Upper lobe of left lung (tissue), 6 donors: Measurements from ENCODE around the gene CLSTN3. TPM values are rescaled to one million over a fixed set of nuclear protein-coding genes. Genes with fewer than 3 reads are reported as not detected.

Experiments
- ATAC-seq, 2 donors: fragments of 200-7000 bp; cut with Tn5 transposase; one replicate each; pipeline ENCODE4 v1.9.1; 2022; ENCODE audit warnings: mild to moderate bottlenecking in 2 of 2, moderate library complexity in 2 of 2; ENCODE audit not compliant: low FRiP score in 2 of 2
- DNase-seq, 2 donors: peaks; one replicate each; pipeline ENCODE4 v3.0.0-alpha.2; 2019 to 2020
- H3K27ac ChIP-seq, 4 donors: fragments of 200-600 bp; sonication (generic); one replicate each; pipeline ENCODE4 v1.5.1; 2016 to 2019
- H3K27me3 ChIP-seq, 4 donors: fragments of 200-600 bp; sonication (generic); one replicate each; pipeline ENCODE4 v1.5.1; 2017 to 2019
- H3K36me3 ChIP-seq, 4 donors: fragments of 200-600 bp; sonication (generic); one replicate each; pipeline ENCODE4 v1.5.1; 2016 to 2019
- H3K4me1 ChIP-seq, 4 donors: fragments of 200-600 bp; sonication (generic); one replicate each; pipeline ENCODE4 v1.5.1; 2018 to 2019
- H3K4me3 ChIP-seq, 4 donors: fragments of 200-600 bp; sonication (generic); one replicate each; pipeline ENCODE4 v1.5.1; 2017 to 2019; ENCODE audit warnings: mild to moderate bottlenecking in 2 of 4, moderate library complexity in 1 of 4
- H3K9me3 ChIP-seq, 4 donors: fragments of 200-600 bp; sonication (generic); one replicate each; pipeline ENCODE4 v1.5.1; 2018 to 2019
- CTCF ChIP-seq, 6 experiments: fragments of 450-650 bp in 4 of 6; fragments of 200-600 bp in 2 of 6; sonication (generic) in 2 of 6; IDR thresholded peaks; one replicate each; pipeline ENCODE4 v1.5.1; 2016 to 2019; ENCODE audit warnings: antibody characterized with exemption in 6 of 6
- EP300 ChIP-seq, 4 donors: sonication (generic); formaldehyde crosslinking; IDR thresholded peaks; one replicate each; pipeline ENCODE4 v1.5.1; 2017; ENCODE audit warnings: antibody characterized with exemption in 4 of 4, control low read depth in 2 of 4
- POLR2A ChIP-seq, 4 donors: fragments of 450-650 bp; IDR thresholded peaks; one replicate each; pipeline ENCODE4 v1.5.1; 2016 to 2017; ENCODE audit warnings: antibody characterized with exemption in 4 of 4, mild to moderate bottlenecking in 2 of 4
- POLR2AphosphoS5 ChIP-seq, 2 donors: sonication (generic); formaldehyde crosslinking; IDR thresholded peaks; one replicate each; pipeline ENCODE4 v1.5.1; 2017; ENCODE audit warnings: antibody characterized with exemption in 2 of 2
- WGBS, 2 donors: methylation state at CpG; one replicate each; pipeline ENCODE4 v1.1.5; 2017 to 2018; 5-methylcytosine and 5-hydroxymethylcytosine counted together
- small RNA-seq, 4 donors: library from RNA; depleted of rRNA; stranded (forward); fragments of <200 nt; gene quantifications; one replicate each; pipeline ENCODE3, GENCODE V24; 2016
- total RNA-seq, 6 donors: library from RNA; depleted of rRNA in 4 of 6; stranded (reverse); fragments of >200 nt in 4 of 6; gene quantifications; one replicate each; pipeline versions ENCODE4 v1.1.0 to v1.2.1, GENCODE V29; 2016 to 2021
- donor health status: DM: no; HTN: no; CAD: no; lungs with moderate emphysema.
- donor health status: DM: no; HTN: yes; CAD: no; lungs with severe emphysema.

The CLSTN3 gene
- total RNA-seq, 6 donors from 2014 or later = 14.4 to 111 (median 39.0) TPM

- DNase-seq (no peak), ATAC-seq (no peak)
- no peaks in the 10 kb centered on the region for H3K27me3 ChIP-seq
- no peak overlapping the region for H3K27ac ChIP-seq
- no peaks in the 10 kb centered on the region for H3K4me1 ChIP-seq
- TF ChIP-seq CTCF (IDR thresholded peaks at IDR 0.05) (no peak), POLR2AphosphoS5 (IDR thresholded peaks at IDR 0.05) (no peak), POLR2A (IDR thresholded peaks at IDR 0.05) (no peak), EP300 (IDR thresholded peaks at IDR 0.05) (no peak)
- no peak overlapping the region for H3K4me3 ChIP-seq
- H3K9me3 ChIP-seq = no peaks in the 10 kb centered on the region
- peaks cover 32 to 79% (median 60%) of the 10 kb centered on the region in 4 donors for H3K36me3 ChIP-seq
Observed at GRCh38 chr12:7205091-7205490, 74.9 kb downstream of the CLSTN3 start.

GRCh38 chr12:7206691-7207090 lies 76.5 kb downstream of the CLSTN3 start:
- Histone ChIP-seq H3K27me3 (no peaks in the 10 kb centered on the region), H3K36me3 (peaks cover 34 to 90% (median 70%) of the 10 kb centered on the region in 4 donors)
- 90 to 91% methylated on average over 3 of the region's 3 CpGs for WGBS, 2 donors

GRCh38 chr12:7207866-7208625 lies 77.9 kb downstream of the CLSTN3 start:
- TF ChIP-seq CTCF (IDR thresholded peaks at IDR 0.05) (no peak), EP300 (IDR thresholded peaks at IDR 0.05) (no peak), POLR2A (IDR thresholded peaks at IDR 0.05) (no peak), POLR2AphosphoS5 (IDR thresholded peaks at IDR 0.05) (no peak)
- no peak for ATAC-seq
- H3K4me1 ChIP-seq = no peaks in the 10 kb centered on the region
- no peak overlapping the region for H3K4me3 ChIP-seq
- no peaks in the 10 kb centered on the region for H3K27me3 ChIP-seq
- no peak for DNase-seq
- WGBS, 2 donors = 88 to 93% methylated on average over 5 to 9 of the region's 10 CpGs
- H3K27ac ChIP-seq = no peak overlapping the region
- H3K36me3 ChIP-seq = peaks cover 20 to 86% (median 60%) of the 10 kb centered on the region in 4 donors
- H3K9me3 ChIP-seq = peaks cover 0 to 3% (median 0%) of the 10 kb centered on the region in 4 donors

More at GRCh38 chr12:7206691-7207090, 76.5 kb downstream of the CLSTN3 start:
- no peak for TF ChIP-seq POLR2A (IDR thresholded peaks at IDR 0.05)
- no peak for TF ChIP-seq CTCF (IDR thresholded peaks at IDR 0.05)
- TF ChIP-seq EP300 (IDR thresholded peaks at IDR 0.05) = no peak
- no peak for DNase-seq
- Histone ChIP-seq H3K27ac (no peak overlapping the region), H3K4me3 (no peak overlapping the region), H3K9me3 (no peaks in the 10 kb centered on the region), H3K4me1 (no peaks in the 10 kb centered on the region)
- ATAC-seq = no peak

Small RNA genes lying within 50 kb of the gene (small RNA-seq; reads per million reads assigned to genes)
- gene RNU6-485P = 0 reads per million in 4 donors

Other genes with a start within 250 kb of the CLSTN3 start
- 10 to 100 TPM; 12.0 to 83.2 (median 29.1) TPM for gene LRRC23, start 225.5 kb upstream of the CLSTN3 start, total RNA-seq
- 10 to 100 TPM; 33.4 to 44.0 (median 40.7) TPM for gene ENO2, start 215.8 kb upstream of the CLSTN3 start, total RNA-seq
- gene ATN1, start 202.4 kb upstream of the CLSTN3 start, total RNA-seq = 100 to 1,000 TPM in 4 of 6 donors, 10 to 100 TPM in 2; 74.7 to 321 (median 133) TPM
- gene RNU7-1, start 186.6 kb upstream of the CLSTN3 start, total RNA-seq = not detected
- gene C12orf57, start 186.3 kb upstream of the CLSTN3 start, total RNA-seq = 100 to 1,000 TPM in 5 of 6 donors, 10 to 100 TPM in 1; 83.8 to 291 (median 179) TPM
- gene PTPN6, start 179.0 kb upstream of the CLSTN3 start, total RNA-seq = 100 to 1,000 TPM in 4 of 6 donors, 10 to 100 TPM in 2; 56.3 to 215 (median 114) TPM
- 100 to 1,000 TPM; 101 to 196 (median 140) TPM for gene PHB2, start 159.7 kb upstream of the CLSTN3 start, total RNA-seq
- gene EMG1, start 159.5 kb upstream of the CLSTN3 start, total RNA-seq = 10 to 100 TPM; 30.4 to 47.4 (median 38.3) TPM
- gene LPCAT3, start 111.9 kb upstream of the CLSTN3 start, total RNA-seq = 100 to 1,000 TPM in 1 of 6 donors, 10 to 100 TPM in 5; 56.3 to 110 (median 84.1) TPM
- 100 to 1,000 TPM; 146 to 338 (median 208) TPM for gene C1S, start 69.7 kb upstream of the CLSTN3 start, total RNA-seq
- 100 to 1,000 TPM; 116 to 410 (median 210) TPM for gene C1R, start 37.9 kb upstream of the CLSTN3 start, total RNA-seq
- 100 to 1,000 TPM in 1 of 6 donors, 10 to 100 TPM in 5; 55.9 to 224 (median 82.7) TPM for gene C1RL, start 21.2 kb upstream of the CLSTN3 start, total RNA-seq
- gene RBP5, start 1.5 kb upstream of the CLSTN3 start, total RNA-seq = 1 to 10 TPM in 2 of 6 donors, not detected in 4; 1.8 to 6.9 TPM
- 10 to 100 TPM; 40.4 to 69.1 (median 49.2) TPM for gene PEX5, start 59.3 kb downstream of the CLSTN3 start, total RNA-seq
- gene ACSM4, start 173.7 kb downstream of the CLSTN3 start, total RNA-seq = not detected